Prostate gland (tissue), 2 donors: ENCODE results near the gene SERTM2.

Experiments
- CTCF ChIP-seq, 4 experiments: fragments of 200-600 bp in 2 of 4; fragments of 450-650 bp in 2 of 4; sonication (generic) in 2 of 4; IDR thresholded peaks; 1 replicate in 3 of 4; 2 replicates in 1 of 4; pipeline ENCODE4 v1.5.1; 2016 to 2019; ENCODE audit warnings: antibody characterized with exemption in 4 of 4, mild to moderate bottlenecking in 2 of 4, moderate library complexity in 2 of 4
- POLR2A ChIP-seq: fragments of 450-650 bp; IDR thresholded peaks from one replicate; pipeline ENCODE4 v1.6.1; 2016; ENCODE audit warnings: antibody characterized with exemption, mild to moderate bottlenecking
- POLR2AphosphoS5 ChIP-seq: sonication (generic); formaldehyde crosslinking; IDR thresholded peaks from one replicate; pipeline ENCODE4 v1.6.1; 2017; ENCODE audit warnings: antibody characterized with exemption

DNA sequence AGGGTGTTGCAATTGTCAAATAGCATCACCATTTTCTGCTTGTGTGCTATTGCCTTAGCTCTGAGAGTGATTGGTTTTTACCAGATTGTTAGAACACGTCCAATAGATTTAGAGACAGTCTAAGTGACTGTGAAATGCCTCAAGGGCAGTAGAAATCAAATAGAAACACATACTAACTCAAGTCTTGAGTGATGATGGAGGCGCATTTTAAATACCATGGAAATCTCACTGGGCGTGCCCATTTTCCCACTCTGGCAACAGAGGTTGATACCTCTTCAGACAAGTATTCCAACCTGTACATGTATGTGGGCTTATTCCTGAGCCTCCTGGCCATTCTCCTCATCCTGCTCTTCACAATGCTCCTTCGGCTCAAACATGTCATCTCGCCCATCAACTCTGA lies 7.2 kb downstream of the SERTM2 start:
- no peak for TF ChIP-seq POLR2A
- TF ChIP-seq CTCF (IDR thresholded peaks at IDR 0.05), result no peak
- no peak for TF ChIP-seq POLR2AphosphoS5
